Osteoblast (primary cell): ENCODE measurements around the gene IQCC. TPM values are rescaled to one million over a fixed set of nuclear protein-coding genes. Genes with fewer than 3 reads are reported as not detected.

ENCODE experiments used
- DNase-seq: peaks from one replicate; pipeline ENCODE4 v3.0.0; 2011; ENCODE audit warnings: low spot score, mixed read lengths; ENCODE audit not compliant: insufficient read length; ENCODE audit errors: missing footprints
- H2AFZ ChIP-seq: 2 replicates; pipeline ENCODE4 v1.6.0; 2011; ENCODE audit warnings: mild to moderate bottlenecking, low read length
- H3K27ac ChIP-seq: 2 replicates; pipeline ENCODE4 v1.5.1; 2011; ENCODE audit warnings: mild to moderate bottlenecking, low read depth, low read length, moderate library complexity
- H3K27me3 ChIP-seq: 2 replicates; pipeline ENCODE4 v1.6.0; 2012; ENCODE audit warnings: mild to moderate bottlenecking, control low read depth, inconsistent platforms, low read length, moderate library complexity; ENCODE audit not compliant: insufficient read depth
- H3K36me3 ChIP-seq: 2 replicates; pipeline ENCODE4 v1.5.1; 2011; ENCODE audit warnings: mild to moderate bottlenecking, low read length, control low read depth, moderate library complexity; ENCODE audit not compliant: insufficient read depth
- H3K4me1 ChIP-seq: 2 replicates; pipeline ENCODE4 v1.5.1; 2011; ENCODE audit warnings: mild to moderate bottlenecking, low read length, control low read depth, moderate library complexity; ENCODE audit not compliant: insufficient read depth
- H3K4me2 ChIP-seq: 2 replicates; pipeline ENCODE4 v1.6.0; 2011; ENCODE audit warnings: mild to moderate bottlenecking, low read length; ENCODE audit not compliant: insufficient read depth
- H3K4me3 ChIP-seq: fragments of 200-600 bp; sonication (generic); 3 replicates; pipeline ENCODE4 v1.5.1; 2012; ENCODE audit warnings: mild to moderate bottlenecking, low read length, inconsistent platforms; ENCODE audit not compliant: insufficient read depth
- H3K79me2 ChIP-seq: 2 replicates; pipeline ENCODE4 v1.6.0; 2012; ENCODE audit warnings: mild to moderate bottlenecking, low read length, control low read depth, inconsistent platforms; ENCODE audit not compliant: insufficient read depth
- H3K9me3 ChIP-seq: 2 replicates; pipeline ENCODE4 v1.5.1; 2011; ENCODE audit warnings: low read depth, low read length, control low read depth
- H4K20me1 ChIP-seq: 2 replicates; pipeline ENCODE4 v1.6.0; 2012; ENCODE audit warnings: mild to moderate bottlenecking, low read length, control low read depth; ENCODE audit not compliant: insufficient read depth
- CTCF ChIP-seq: IDR thresholded peaks from 2 replicates; pipeline ENCODE4 v1.5.1; 2011; ENCODE audit warnings: mild to moderate bottlenecking, low read depth, low read length, moderate library complexity; ENCODE audit errors: extremely low read depth
- total RNA-seq: library from RNA; depleted of rRNA; stranded (reverse); fragments of >200 nt; gene quantifications from 2 replicates; pipeline ENCODE4 v1.2.3, GENCODE V29; 2012

The IQCC gene
- total RNA-seq, 1 donor: 1.8 TPM

- Histone ChIP-seq H3K79me2 (peaks cover 9% of the 10 kb centered on the region), H4K20me1 (peaks cover 40% of the 10 kb centered on the region), H3K9me3 (no peaks in the 10 kb centered on the region), H3K27me3 (no peaks in the 10 kb centered on the region), H2AFZ (no peak overlapping the region), H3K27ac (peak overlapping the region; percentile 5), H3K4me3 (no peak overlapping the region), H3K4me1 (peaks cover 28% of the 10 kb centered on the region), H3K4me2 (no peak overlapping the region), H3K36me3 (peaks cover 79% of the 10 kb centered on the region)
- TF ChIP-seq CTCF: no peak
- no peak for DNase-seq
Measured at GRCh38 chr1:32195972-32196823, 9.3 kb upstream of the IQCC start.

GRCh38 chr1:32197074-32197473, 8.4 kb upstream of the IQCC start:
- no peak overlapping the region for H3K4me2 ChIP-seq
- peaks cover 32% of the 10 kb centered on the region for H4K20me1 ChIP-seq
- peaks cover 71% of the 10 kb centered on the region for H3K36me3 ChIP-seq
- peaks cover 7% of the 10 kb centered on the region for H3K79me2 ChIP-seq
- H3K9me3 ChIP-seq: no peaks in the 10 kb centered on the region
- peaks cover 34% of the 10 kb centered on the region for H3K4me1 ChIP-seq
- no peak overlapping the region for H2AFZ ChIP-seq
- DNase-seq: no peak
- no peak overlapping the region for H3K4me3 ChIP-seq
- TF ChIP-seq CTCF: no peak
- peak overlapping the region; percentile 5 for H3K27ac ChIP-seq
- no peaks in the 10 kb centered on the region for H3K27me3 ChIP-seq

DNA sequence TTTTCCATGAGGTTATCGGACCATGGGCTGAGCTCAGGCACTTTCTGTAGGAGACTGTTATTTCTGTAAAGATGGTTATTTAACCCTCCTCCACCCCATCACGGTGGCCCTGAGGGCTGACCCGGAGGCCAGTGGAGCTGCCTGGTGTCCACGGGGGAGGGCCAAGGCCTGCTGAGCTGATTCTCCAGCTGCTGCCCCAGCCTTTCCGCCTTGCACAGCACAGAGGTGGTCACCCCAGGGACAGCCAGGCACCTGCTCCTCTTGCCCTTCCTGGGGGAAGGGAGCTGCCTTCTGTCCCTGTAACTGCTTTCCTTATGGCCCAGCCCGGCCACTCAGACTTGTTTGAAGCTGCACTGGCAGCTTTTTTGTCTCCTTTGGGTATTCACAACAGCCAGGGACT, 7.6 kb upstream of the IQCC start:
- peaks cover 63% of the 10 kb centered on the region for H3K36me3 ChIP-seq
- no peaks in the 10 kb centered on the region for H3K9me3 ChIP-seq
- no peaks in the 10 kb centered on the region for H3K27me3 ChIP-seq
- no peak for DNase-seq
- H3K4me1 ChIP-seq: peaks cover 34% of the 10 kb centered on the region
- TF ChIP-seq CTCF: no peak
- H3K79me2 ChIP-seq: no peaks in the 10 kb centered on the region
- peaks cover 32% of the 10 kb centered on the region for H4K20me1 ChIP-seq
- no peak overlapping the region for H2AFZ ChIP-seq
- no peak overlapping the region for H3K27ac ChIP-seq
- no peak overlapping the region for H3K4me2 ChIP-seq
- H3K4me3 ChIP-seq: no peak overlapping the region

GRCh38 chr1:32198237-32199042, 7.0 kb upstream of the IQCC start:
- Histone ChIP-seq H3K27me3 (no peaks in the 10 kb centered on the region), H3K27ac (no peak overlapping the region), H3K36me3 (peaks cover 58% of the 10 kb centered on the region)

More at GRCh38 chr1:32198237-32199042, 7.0 kb upstream of the IQCC start:
- no peak for DNase-seq
- H3K79me2 ChIP-seq: no peaks in the 10 kb centered on the region
- no peak overlapping the region for H2AFZ ChIP-seq
- no peaks in the 10 kb centered on the region for H3K9me3 ChIP-seq
- no peak for TF ChIP-seq CTCF
- H4K20me1 ChIP-seq: peaks cover 32% of the 10 kb centered on the region
- no peak overlapping the region for H3K4me3 ChIP-seq
- peaks cover 34% of the 10 kb centered on the region for H3K4me1 ChIP-seq
- H3K4me2 ChIP-seq: no peak overlapping the region
